Erythroblast (primary cell): ENCODE measurements around the gene MAGEA3.
"Not testable (repeated sequence)": the region's sequence is repeated elsewhere in the genome, so short reads cannot be mapped to it uniquely, and the experiment has no call there.

ENCODE experiments used
- DNase-seq, 2 experiments: peaks; one replicate each; lab custom pipeline; 2025; lab: John Stamatoyannopoulos, UW
- GATA1 ChIP-seq: IDR thresholded peaks from 2 replicates; pipeline ENCODE4 v1.6.1; 2011; ENCODE audit warnings: low read depth, mild to moderate bottlenecking, control low read depth, low read length, moderate library complexity
- POLR2A ChIP-seq: IDR thresholded peaks from 2 replicates; pipeline ENCODE4 v1.6.1; 2011; ENCODE audit warnings: mild to moderate bottlenecking, low read length

The MAGEA3 gene

DNA sequence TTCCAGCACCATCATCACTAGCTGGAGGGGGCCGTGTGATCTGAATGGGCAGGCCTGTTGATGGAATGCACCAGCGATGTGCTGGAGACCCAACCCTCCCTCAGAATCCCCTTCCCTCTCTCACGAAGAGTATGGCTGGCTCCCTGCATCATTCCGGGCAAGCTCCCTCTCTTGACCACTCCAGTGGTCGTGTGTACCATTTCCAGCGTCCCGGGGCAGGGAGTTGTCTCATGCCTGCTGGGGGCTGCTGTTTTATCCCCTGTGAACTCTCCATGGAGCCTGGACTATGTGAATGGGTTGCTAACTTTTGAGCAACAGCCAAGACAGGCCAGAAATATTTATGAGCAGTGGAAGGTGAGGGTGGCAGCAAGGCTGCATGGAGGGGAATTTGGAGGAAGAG lies 26.8 kb downstream of the MAGEA3 start:
- TF ChIP-seq POLR2A: no peak
- no peak for DNase-seq

- TF ChIP-seq POLR2A (no peak), GATA1 (no peak)
- DNase-seq: no peak
Measured at GRCh38 chrX:152733261-152733975, 34.8 kb downstream of the MAGEA3 start, which contains the start of the genes CSAG1 and MAGEA12. Gene CSAG1 (minus strand): TSS chrX:152733721. CDS start chrX:152732460, 1,261 bp downstream. Gene MAGEA12 (plus strand): TSS chrX:152733757. CDS start chrX:152736162, 2,405 bp downstream.

DNA sequence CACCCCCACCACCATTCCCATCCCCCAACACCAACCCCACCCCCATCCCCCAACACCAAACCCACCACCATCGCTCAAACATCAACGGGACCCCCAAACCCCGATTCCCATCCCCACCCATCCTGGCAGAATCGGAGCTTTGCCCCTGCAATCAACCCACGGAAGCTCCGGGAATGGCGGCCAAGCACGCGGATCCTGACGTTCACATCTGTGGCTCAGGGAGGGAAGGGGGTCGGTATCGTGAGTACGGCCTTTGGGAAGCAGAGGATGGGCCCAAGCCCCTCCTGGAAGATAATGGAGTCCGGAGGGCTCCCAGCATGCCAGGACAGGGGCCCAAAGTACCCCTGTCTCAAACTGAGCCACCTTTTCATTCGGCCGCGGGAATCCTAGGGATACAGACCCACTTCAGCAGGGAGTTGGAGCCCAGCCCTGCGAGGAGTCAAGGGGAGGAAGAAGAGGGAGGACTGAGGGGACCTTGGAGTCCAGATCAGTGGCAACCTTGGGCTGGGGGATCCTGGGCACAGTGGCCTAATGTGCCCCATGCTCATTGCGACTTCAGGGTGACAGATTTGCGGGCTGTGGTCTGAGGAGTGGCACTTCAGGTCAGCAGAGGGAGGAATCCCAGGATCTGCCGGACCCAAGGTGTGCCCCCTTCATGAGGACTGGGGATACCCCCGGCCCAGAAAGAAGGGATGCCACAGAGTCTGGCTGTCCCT lies 35.7 kb downstream of the MAGEA3 start:
- DNase-seq: not testable (repeated sequence)

DNA sequence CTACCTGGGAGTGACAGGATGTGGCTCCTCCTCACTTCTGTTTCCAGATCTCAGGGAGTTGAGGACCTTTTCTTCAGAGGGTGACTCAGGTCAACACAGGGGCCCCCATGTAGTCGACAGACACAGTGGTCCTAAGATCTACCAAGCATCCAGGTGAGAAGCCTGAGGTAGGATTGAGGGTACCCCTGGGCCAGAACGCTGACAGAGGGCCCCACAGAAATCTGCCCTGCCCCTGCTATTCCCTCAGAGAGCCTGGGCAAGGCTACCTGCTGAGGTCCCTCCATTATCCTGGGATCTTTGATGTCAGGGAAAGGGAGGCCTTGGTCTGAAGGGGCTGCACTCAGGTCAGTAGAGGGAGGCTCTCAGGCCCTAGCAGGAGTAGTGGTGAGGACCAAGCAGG lies 36.5 kb downstream of the MAGEA3 start:
- TF ChIP-seq GATA1 (no peak), POLR2A (no peak)
- DNase-seq: no peak

DNA sequence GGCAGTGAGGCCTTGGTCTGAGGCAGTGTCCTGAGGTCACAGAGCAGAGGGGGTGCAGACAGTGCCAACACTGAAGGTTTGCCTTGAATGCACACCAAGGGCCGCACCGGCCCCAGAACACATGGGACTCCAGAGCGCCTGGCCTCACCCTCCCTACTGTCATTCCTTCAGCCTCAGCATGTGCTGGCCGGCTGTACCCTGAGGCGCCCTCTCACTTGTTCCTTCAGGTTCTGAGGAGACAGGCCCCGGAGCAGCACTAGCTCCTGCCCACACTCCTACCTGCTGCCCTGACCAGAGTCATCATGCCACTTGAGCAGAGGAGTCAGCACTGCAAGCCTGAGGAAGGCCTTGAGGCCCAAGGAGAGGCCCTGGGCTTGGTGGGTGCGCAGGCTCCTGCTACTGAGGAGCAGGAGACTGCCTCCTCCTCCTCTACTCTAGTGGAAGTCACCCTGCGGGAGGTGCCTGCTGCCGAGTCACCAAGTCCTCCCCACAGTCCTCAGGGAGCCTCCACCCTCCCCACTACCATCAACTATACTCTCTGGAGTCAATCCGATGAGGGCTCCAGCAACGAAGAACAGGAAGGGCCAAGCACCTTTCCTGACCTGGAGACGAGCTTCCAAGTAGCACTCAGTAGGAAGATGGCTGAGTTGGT lies 37.4 kb downstream of the MAGEA3 start:
- TF ChIP-seq GATA1: no peak
- TF ChIP-seq POLR2A: no peak
- no peak for DNase-seq

GRCh38 chrX:152736528-152736927 lies 37.9 kb downstream of the MAGEA3 start:
- not testable (repeated sequence) for DNase-seq

DNA sequence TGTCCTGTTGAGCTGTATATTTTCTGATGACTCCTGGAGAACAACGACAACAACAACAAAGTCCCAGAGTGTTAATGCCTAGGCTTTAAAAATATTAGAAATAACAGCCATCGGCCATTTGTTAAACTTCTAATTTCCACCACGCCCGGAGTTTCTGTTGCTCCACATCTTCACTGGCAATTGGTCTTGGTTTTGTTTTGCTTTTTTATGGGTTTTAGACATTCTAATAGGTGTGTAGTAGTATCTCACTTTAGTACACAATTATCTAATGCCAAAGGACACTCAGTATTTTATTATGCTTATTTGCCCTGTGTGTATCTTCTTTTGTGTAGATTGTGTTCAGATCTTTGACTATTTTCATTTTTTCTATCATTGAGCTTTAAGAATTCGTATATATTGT lies 40.0 kb downstream of the MAGEA3 start:
- no peak for TF ChIP-seq POLR2A
- TF ChIP-seq GATA1: no peak
- DNase-seq: no peak
